Tibial artery (tissue), 4 donors: ENCODE data around the gene SNRNP200.

Experiments
- DNase-seq, 2 donors: peaks; one replicate each; pipeline ENCODE4 v3.0.0-alpha.2; 2019
- H3K27ac ChIP-seq, 2 donors: fragments of 200-600 bp; sonication (generic) in 1 of 2; 1 replicate in 1 of 2; 2 replicates in 1 of 2; pipeline ENCODE4 v1.5.1; 2018 to 2019; ENCODE audit warnings: mild to moderate bottlenecking in 1 of 2
- H3K27me3 ChIP-seq, 2 donors: fragments of 200-600 bp; sonication (generic) in 1 of 2; one replicate each; pipeline versions ENCODE4 v1.5.1 to v1.6.0; 2016 to 2019
- H3K36me3 ChIP-seq, 3 donors: fragments of 200-600 bp; sonication (generic) in 2 of 3; one replicate each; pipeline ENCODE4 v1.5.1; 2016 to 2019; ENCODE audit warnings: mild to moderate bottlenecking in 2 of 3
- H3K4me1 ChIP-seq, 4 donors: fragments of 200-600 bp; sonication (generic) in 2 of 4; 1 replicate in 3 of 4; 2 replicates in 1 of 4; pipeline ENCODE4 v1.5.1; 2016 to 2019
- H3K4me3 ChIP-seq, 2 donors: fragments of 200-600 bp; sonication (generic) in 1 of 2; 1 replicate in 1 of 2; 2 replicates in 1 of 2; pipeline ENCODE4 v1.5.1; 2018 to 2019; ENCODE audit warnings: mild to moderate bottlenecking in 2 of 2
- H3K9me3 ChIP-seq, 3 donors: fragments of 200-600 bp; sonication (generic) in 1 of 3; one replicate each; pipeline ENCODE4 v1.5.1; 2016 to 2019
- intact Hi-C: fragments of 100-400 bp; cut with DNase I; formaldehyde crosslinking; loops from one replicate; pipeline ENCODE4 v1.15.0; 2023; ENCODE audit warnings: low total_unique reads
- TF ChIP-seq, protein P1 (sequence below), 2 experiments: fragments of 200-600 bp in 1 of 2; fragments of 450-650 bp in 1 of 2; IDR thresholded peaks; one replicate each; pipeline ENCODE4 v1.5.1; 2017 to 2019; ENCODE audit warnings: antibody characterized with exemption in 2 of 2, mild to moderate bottlenecking in 1 of 2, moderate library complexity in 1 of 2

Gene SNRNP200

DNA sequence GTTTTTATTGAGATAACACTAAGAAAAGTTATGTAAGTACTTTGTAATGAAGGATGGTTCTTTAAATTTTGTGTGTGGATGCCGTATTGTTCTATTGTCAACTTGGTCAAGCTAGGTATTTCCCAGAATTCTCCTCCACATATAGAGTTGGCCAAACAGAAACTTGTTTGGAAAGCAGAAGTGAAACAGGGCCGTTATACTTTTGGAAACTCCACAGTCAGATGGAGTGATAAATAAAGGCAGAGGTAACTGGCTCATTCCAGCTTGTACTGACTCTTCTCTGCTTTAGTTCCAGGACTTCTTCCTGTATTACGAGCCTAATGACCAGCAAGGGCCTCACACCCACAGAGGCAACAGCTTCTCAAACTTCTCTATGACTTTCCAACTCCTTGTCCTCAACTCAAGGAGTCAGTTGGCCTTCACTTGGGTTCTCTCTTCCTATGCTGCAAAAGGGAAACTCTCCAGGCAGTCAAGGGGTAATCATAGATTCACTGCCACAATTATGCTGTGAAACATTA, 80.3 kb downstream of the SNRNP200 start:
- Histone ChIP-seq H3K4me1 (no peaks in the 10 kb centered on the region), H3K27me3 (no peaks in the 10 kb centered on the region), H3K27ac (no peak overlapping the region), H3K4me3 (no peak overlapping the region), H3K36me3 (no peaks in the 10 kb centered on the region), H3K9me3 (no peaks in the 10 kb centered on the region)
- TF ChIP-seq, protein P1, sequence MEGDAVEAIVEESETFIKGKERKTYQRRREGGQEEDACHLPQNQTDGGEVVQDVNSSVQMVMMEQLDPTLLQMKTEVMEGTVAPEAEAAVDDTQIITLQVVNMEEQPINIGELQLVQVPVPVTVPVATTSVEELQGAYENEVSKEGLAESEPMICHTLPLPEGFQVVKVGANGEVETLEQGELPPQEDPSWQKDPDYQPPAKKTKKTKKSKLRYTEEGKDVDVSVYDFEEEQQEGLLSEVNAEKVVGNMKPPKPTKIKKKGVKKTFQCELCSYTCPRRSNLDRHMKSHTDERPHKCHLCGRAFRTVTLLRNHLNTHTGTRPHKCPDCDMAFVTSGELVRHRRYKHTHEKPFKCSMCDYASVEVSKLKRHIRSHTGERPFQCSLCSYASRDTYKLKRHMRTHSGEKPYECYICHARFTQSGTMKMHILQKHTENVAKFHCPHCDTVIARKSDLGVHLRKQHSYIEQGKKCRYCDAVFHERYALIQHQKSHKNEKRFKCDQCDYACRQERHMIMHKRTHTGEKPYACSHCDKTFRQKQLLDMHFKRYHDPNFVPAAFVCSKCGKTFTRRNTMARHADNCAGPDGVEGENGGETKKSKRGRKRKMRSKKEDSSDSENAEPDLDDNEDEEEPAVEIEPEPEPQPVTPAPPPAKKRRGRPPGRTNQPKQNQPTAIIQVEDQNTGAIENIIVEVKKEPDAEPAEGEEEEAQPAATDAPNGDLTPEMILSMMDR (IDR thresholded peaks at IDR 0.05), result no peak
- DNase-seq, result no peak
- intact Hi-C loops, result no loop called here
